ENCODE measurements around the gene LRRC18. TPM values are rescaled to one million over a fixed set of nuclear protein-coding genes. Genes with fewer than 3 reads are reported as not detected.

Gene LRRC18
- total and polyA plus RNA-seq, 9 of the 15 experiments (the other 6 are each of a cell fraction or from before 2014, with no cell fraction given): not detected

DNA sequence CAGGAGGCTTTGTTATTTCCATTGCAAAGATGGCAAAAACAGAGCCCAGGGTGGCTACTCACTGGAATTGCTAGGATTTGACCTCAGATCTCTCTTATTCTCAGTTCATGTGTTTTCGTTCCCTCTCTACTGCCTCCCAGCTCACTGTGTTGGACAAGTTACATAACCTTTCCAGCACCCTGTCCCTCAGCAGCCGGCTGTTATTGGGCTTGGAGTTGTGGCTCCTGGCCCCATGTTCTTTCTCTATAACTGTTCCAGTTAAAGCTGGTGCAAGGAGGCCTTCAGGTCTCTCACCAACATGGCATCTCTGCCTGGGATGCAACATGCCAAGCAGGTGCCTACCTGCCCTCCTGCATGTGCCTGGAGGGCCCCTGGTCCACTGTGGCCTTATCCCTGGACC, 56.8 kb downstream of the LRRC18 start:
- Histone ChIP-seq H3K27me3 (ENCODE audit: control insufficient read depth in 2 of 2, insufficient read depth in 2 of 2, low read length in 2 of 2) (0 out of 5 replicates have a peak, but pooled peaks cover 0 to 4% of the 10 kb centered on the region in 2 experiments), H2AFZ (ENCODE audit: low read depth, low read length) (no peak overlapping the region), H3K79me2 (ENCODE audit: control insufficient read depth, insufficient read depth, low read length) (no peaks in the 10 kb centered on the region), H3K36me3 (ENCODE audit: control insufficient read depth, insufficient read depth, low read length) (no peaks in the 10 kb centered on the region), H3K4me1 (replicated peaks in 1 of 2; ENCODE audit: control insufficient read depth in 2 of 2, insufficient read depth in 2 of 2, low read length in 2 of 2) (no peaks in the 10 kb centered on the region), H3K9ac (ENCODE audit: insufficient read depth in 1 of 2, low read depth in 2 of 2, low read length in 2 of 2) (no peak overlapping the region), H3K4me2 (ENCODE audit: insufficient read depth, low read length) (no peak overlapping the region), H3K9me1 (ENCODE audit: control insufficient read depth, insufficient read depth, low read length) (no peaks in the 10 kb centered on the region), H3K9me3 (replicated peaks; ENCODE audit: control insufficient read depth, insufficient read depth, low read depth, low read length) (no peaks in the 10 kb centered on the region), H3K27ac (ENCODE audit: extremely low read depth, low read depth, low read length) (no peak overlapping the region), H3K4me3 (no peak overlapping the region), H4K20me1 (replicated peaks; ENCODE audit: control insufficient read depth, insufficient read depth, low read length) (no peaks in the 10 kb centered on the region; the same call in 1 of the 2 replicates)
- ChIA-PET CTCF (ENCODE audit: low intra/inter-chr PET ratio) (no interaction called here), POLR2A (interaction anchor here (0.6 kb wide), 2 partner anchors 10 to 159 kb away, joined by 3 read pairs; no protein-coding TSS in a partner anchor)
- TF ChIP-seq SIX5 (IDR thresholded peaks at IDR 0.05; ENCODE audit: borderline replicate concordance in 1 of 2, insufficient read depth in 1 of 2, low read depth in 1 of 2, low read length in 2 of 2) (no peak), NR2F6 (CRISPR knock-in tag; IDR thresholded peaks at IDR 0.05) (no peak), MCM7 (IDR thresholded peaks at IDR 0.05) (no peak), EGR1 (conservative IDR thresholded peaks at IDR 0.05) (no peak), ZKSCAN1 (IDR thresholded peaks at IDR 0.05; ENCODE audit: low read depth, low read length) (no peak), LARP7 (IDR thresholded peaks at IDR 0.05) (no peak), MED1 (CRISPR knock-in tag; IDR thresholded peaks at IDR 0.05; ENCODE audit: borderline replicate concordance) (no peak), HIVEP1 (CRISPR knock-in tag; IDR thresholded peaks at IDR 0.05) (no peak)
- TF ChIP-seq, protein P1, sequence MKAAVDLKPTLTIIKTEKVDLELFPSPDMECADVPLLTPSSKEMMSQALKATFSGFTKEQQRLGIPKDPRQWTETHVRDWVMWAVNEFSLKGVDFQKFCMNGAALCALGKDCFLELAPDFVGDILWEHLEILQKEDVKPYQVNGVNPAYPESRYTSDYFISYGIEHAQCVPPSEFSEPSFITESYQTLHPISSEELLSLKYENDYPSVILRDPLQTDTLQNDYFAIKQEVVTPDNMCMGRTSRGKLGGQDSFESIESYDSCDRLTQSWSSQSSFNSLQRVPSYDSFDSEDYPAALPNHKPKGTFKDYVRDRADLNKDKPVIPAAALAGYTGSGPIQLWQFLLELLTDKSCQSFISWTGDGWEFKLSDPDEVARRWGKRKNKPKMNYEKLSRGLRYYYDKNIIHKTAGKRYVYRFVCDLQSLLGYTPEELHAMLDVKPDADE (conservative IDR thresholded peaks at IDR 0.05; ENCODE audit: control insufficient read depth, low read depth, low read length): no peak
- TF ChIP-seq, protein P2, sequence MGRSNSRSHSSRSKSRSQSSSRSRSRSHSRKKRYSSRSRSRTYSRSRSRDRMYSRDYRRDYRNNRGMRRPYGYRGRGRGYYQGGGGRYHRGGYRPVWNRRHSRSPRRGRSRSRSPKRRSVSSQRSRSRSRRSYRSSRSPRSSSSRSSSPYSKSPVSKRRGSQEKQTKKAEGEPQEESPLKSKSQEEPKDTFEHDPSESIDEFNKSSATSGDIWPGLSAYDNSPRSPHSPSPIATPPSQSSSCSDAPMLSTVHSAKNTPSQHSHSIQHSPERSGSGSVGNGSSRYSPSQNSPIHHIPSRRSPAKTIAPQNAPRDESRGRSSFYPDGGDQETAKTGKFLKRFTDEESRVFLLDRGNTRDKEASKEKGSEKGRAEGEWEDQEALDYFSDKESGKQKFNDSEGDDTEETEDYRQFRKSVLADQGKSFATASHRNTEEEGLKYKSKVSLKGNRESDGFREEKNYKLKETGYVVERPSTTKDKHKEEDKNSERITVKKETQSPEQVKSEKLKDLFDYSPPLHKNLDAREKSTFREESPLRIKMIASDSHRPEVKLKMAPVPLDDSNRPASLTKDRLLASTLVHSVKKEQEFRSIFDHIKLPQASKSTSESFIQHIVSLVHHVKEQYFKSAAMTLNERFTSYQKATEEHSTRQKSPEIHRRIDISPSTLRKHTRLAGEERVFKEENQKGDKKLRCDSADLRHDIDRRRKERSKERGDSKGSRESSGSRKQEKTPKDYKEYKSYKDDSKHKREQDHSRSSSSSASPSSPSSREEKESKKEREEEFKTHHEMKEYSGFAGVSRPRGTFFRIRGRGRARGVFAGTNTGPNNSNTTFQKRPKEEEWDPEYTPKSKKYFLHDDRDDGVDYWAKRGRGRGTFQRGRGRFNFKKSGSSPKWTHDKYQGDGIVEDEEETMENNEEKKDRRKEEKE (IDR thresholded peaks at IDR 0.05; ENCODE audit: borderline replicate concordance in 1 of 2, control insufficient read depth in 1 of 2, low read depth in 2 of 2, low read length in 1 of 2): no peak
- intact Hi-C loops (cut with micrococcal nuclease) (no loop called here), in situ Hi-C loops (cut with MboI) (no loop called here)
- DNase-seq (ENCODE audit: extremely low read depth in 1 of 4, low spot score in 3 of 4) (no peak), ATAC-seq (no peak), FAIRE-seq (no peak)
- 0% methylated on average over 2 of the region's 2 CpGs for WGBS (ENCODE audit: insufficient coverage, low coverage, missing lambda C conversion rate)
- BruUV-seq (replicated peaks): no TSS peak

All from K562 (cell line).